ENCODE data around the gene NCAM1. TPM values are rescaled to one million over a fixed set of nuclear protein-coding genes. Genes with fewer than 3 reads are reported as not detected.

Gene NCAM1
- polyA plus RNA-seq, 1 donor (not counting 4 experiments of a cell fraction or from before 2014, with no cell fraction given), result 0.04 TPM

GRCh38 chr11:112932593-112932992, 28.6 kb upstream of the NCAM1 start:
- no peaks in the 10 kb centered on the region for H4K20me1 ChIP-seq (ENCODE audit: control insufficient read depth, extremely low read depth, insufficient read depth, low read length)
- no peak for DNase-seq (ENCODE audit: low read depth, low spot score)
- H3K9me1 ChIP-seq (ENCODE audit: control insufficient read depth, extremely low read depth, insufficient read depth, low read length), result no peaks in the 10 kb centered on the region
- H3K9ac ChIP-seq (ENCODE audit: control insufficient read depth, extremely low read depth, insufficient read depth, low read length), result no peak overlapping the region
- no peak overlapping the region for H3K4me3 ChIP-seq (ENCODE audit: control insufficient read depth in 2 of 3, extremely low read depth in 1 of 3, insufficient read depth in 2 of 3, low read depth in 1 of 3, low read length in 3 of 3)
- no peaks in the 10 kb centered on the region for H3K4me1 ChIP-seq (ENCODE audit: control insufficient read depth, extremely low read depth, insufficient read depth, low read length)
- no peak for TF ChIP-seq EZH2 (IDR thresholded peaks at IDR 0.05; ENCODE audit: low read length)
- no peak for TF ChIP-seq CTCF (optimal IDR thresholded peaks at IDR 0.05 in 1 of 3, IDR thresholded peaks at IDR 0.05 in 1 of 3, conservative IDR thresholded peaks at IDR 0.05 in 1 of 3; ENCODE audit: extremely low read depth in 1 of 3, insufficient read depth in 2 of 3, low read length in 3 of 3)
- no peak overlapping the region for H3K27ac ChIP-seq (ENCODE audit: control insufficient read depth, insufficient read depth, low read length)
- no peaks in the 10 kb centered on the region for H3K27me3 ChIP-seq (ENCODE audit: control insufficient read depth, extremely low read depth, insufficient read depth, low read length)
- H3K36me3 ChIP-seq (ENCODE audit: control insufficient read depth in 2 of 2, extremely low read depth in 1 of 2, insufficient read depth in 2 of 2, low read length in 2 of 2), result no peaks in the 10 kb centered on the region
- no peaks in the 10 kb centered on the region for H3K79me2 ChIP-seq (ENCODE audit: control insufficient read depth, insufficient read depth, low read length)
- no peak for FAIRE-seq
- dilution Hi-C loops (cut with MboI; ENCODE audit: extremely low pct_ligation_motif_present, low sequenced_read_pairs), result no loop called here
- H2AFZ ChIP-seq (ENCODE audit: control insufficient read depth, low read length), result no peak overlapping the region
- H3K4me2 ChIP-seq (ENCODE audit: control insufficient read depth, extremely low read depth, insufficient read depth, low read depth, low read length), result no peak overlapping the region
- no peaks in the 10 kb centered on the region for H3K9me3 ChIP-seq (ENCODE audit: control insufficient read depth, low read depth, low read length)

- DNase-seq (ENCODE audit: low read depth, low spot score) (no peak), FAIRE-seq (no peak)
- Histone ChIP-seq H4K20me1 (ENCODE audit: control insufficient read depth, extremely low read depth, insufficient read depth, low read length) (no peaks in the 10 kb centered on the region), H3K27me3 (ENCODE audit: control insufficient read depth, extremely low read depth, insufficient read depth, low read length) (no peaks in the 10 kb centered on the region), H3K27ac (ENCODE audit: control insufficient read depth, insufficient read depth, low read length) (no peak overlapping the region), H2AFZ (ENCODE audit: control insufficient read depth, low read length) (no peak overlapping the region), H3K9me3 (ENCODE audit: control insufficient read depth, low read depth, low read length) (no peaks in the 10 kb centered on the region), H3K36me3 (ENCODE audit: control insufficient read depth in 2 of 2, extremely low read depth in 1 of 2, insufficient read depth in 2 of 2, low read length in 2 of 2) (no peaks in the 10 kb centered on the region), H3K4me2 (ENCODE audit: control insufficient read depth, extremely low read depth, insufficient read depth, low read depth, low read length) (no peak overlapping the region), H3K4me3 (ENCODE audit: control insufficient read depth in 2 of 3, extremely low read depth in 1 of 3, insufficient read depth in 2 of 3, low read depth in 1 of 3, low read length in 3 of 3) (no peak overlapping the region), H3K9ac (ENCODE audit: control insufficient read depth, extremely low read depth, insufficient read depth, low read length) (no peak overlapping the region), H3K4me1 (ENCODE audit: control insufficient read depth, extremely low read depth, insufficient read depth, low read length) (no peaks in the 10 kb centered on the region), H3K9me1 (ENCODE audit: control insufficient read depth, extremely low read depth, insufficient read depth, low read length) (no peaks in the 10 kb centered on the region), H3K79me2 (ENCODE audit: control insufficient read depth, insufficient read depth, low read length) (no peaks in the 10 kb centered on the region)
- dilution Hi-C loops (cut with MboI; ENCODE audit: extremely low pct_ligation_motif_present, low sequenced_read_pairs), result no loop called here
- TF ChIP-seq EZH2 (IDR thresholded peaks at IDR 0.05; ENCODE audit: low read length) (no peak), CTCF (optimal IDR thresholded peaks at IDR 0.05 in 1 of 3, IDR thresholded peaks at IDR 0.05 in 1 of 3, conservative IDR thresholded peaks at IDR 0.05 in 1 of 3; ENCODE audit: extremely low read depth in 1 of 3, insufficient read depth in 2 of 3, low read length in 3 of 3) (no peak)
These were observed 27.2 kb upstream of the NCAM1 start for GRCh38 chr11:112933970-112934369.
